A673 (cell line): ENCODE measurements around the gene CHN1. TPM values are rescaled to one million over a fixed set of nuclear protein-coding genes. Genes with fewer than 3 reads are reported as not detected.

ENCODE experiments used
- BruUV-seq: library from RNA; stranded (reverse); fragments of 400-500 nt; replicated peaks from 2 replicates; lab custom pipeline; 2021; lab: Mats Ljungman, UMichigan
- CTCF ChIA-PET: fragments of 300-600 bp; sonication (Branson Sonifier 250); formaldehyde crosslinking; loops from one replicate; lab custom pipeline; 2022; ENCODE audit warnings: antibody characterized with exemption; lab: Charles Lee
- POLR2A ChIA-PET: fragments of 300-600 bp; sonication (Branson Sonifier 250); formaldehyde crosslinking; loops from one replicate; lab custom pipeline; 2022; ENCODE audit warnings: antibody characterized with exemption; ENCODE audit not compliant: low non-redundant PET; lab: Charles Lee
- DNase-seq: peaks from one replicate; pipeline ENCODE4 v3.0.0-alpha.2; 2015; ENCODE audit warnings: low spot score
- H3K27ac ChIP-seq: fragments of 200-600 bp; sonication (generic); 2 replicates; pipeline ENCODE4 v1.5.1; 2016; ENCODE audit warnings: mixed run types, low read depth, mild to moderate bottlenecking, mixed read lengths, antibody characterized with exemption, low read length; ENCODE audit not compliant: poor library complexity, severe bottlenecking
- H3K27me3 ChIP-seq: fragments of 200-600 bp; sonication (generic); replicated peaks from 2 replicates; pipeline ENCODE4 v1.6.1; 2017; ENCODE audit warnings: mixed run types, low read depth, mild to moderate bottlenecking, mixed read lengths, antibody characterized with exemption, low read length; ENCODE audit not compliant: insufficient read depth, poor library complexity
- H3K36me3 ChIP-seq: fragments of 200-600 bp; sonication (generic); 2 replicates; pipeline ENCODE4 v1.6.1; 2016; ENCODE audit warnings: mixed run types, mild to moderate bottlenecking, mixed read lengths, antibody characterized with exemption, low read length; ENCODE audit not compliant: insufficient read depth, poor library complexity, severe bottlenecking
- H3K4me1 ChIP-seq: fragments of 200-600 bp; sonication (generic); 2 replicates; pipeline ENCODE4 v1.6.1; 2017; ENCODE audit warnings: mixed run types, mild to moderate bottlenecking, mixed read lengths, antibody characterized with exemption, low read length; ENCODE audit not compliant: insufficient read depth, poor library complexity, severe bottlenecking
- H3K4me3 ChIP-seq: fragments of 200-600 bp; sonication (generic); 2 replicates; pipeline ENCODE4 v1.5.1; 2016; ENCODE audit warnings: low read depth, mixed run types, mild to moderate bottlenecking, mixed read lengths, low read length; ENCODE audit not compliant: poor library complexity, severe bottlenecking
- H3K9me3 ChIP-seq: fragments of 200-600 bp; sonication (generic); 2 replicates; pipeline ENCODE4 v1.6.1; 2016; ENCODE audit warnings: mixed run types, low read depth, mild to moderate bottlenecking, mixed read lengths, antibody characterized with exemption, low read length; ENCODE audit not compliant: poor library complexity, severe bottlenecking
- CTCF ChIP-seq: fragments of 300-800, 200-600 bp; sonication (generic); conservative IDR thresholded peaks from 2 replicates; pipeline ENCODE4 v1.5.1; 2017; ENCODE audit warnings: low read depth, mild to moderate bottlenecking, antibody characterized with exemption, low read length, moderate library complexity, mixed read lengths
- EZH2 ChIP-seq: fragments of 200-600 bp; sonication (generic); IDR thresholded peaks from 2 replicates; pipeline ENCODE4 v1.6.1; 2017; ENCODE audit warnings: borderline replicate concordance, low read depth, mild to moderate bottlenecking, mixed read lengths, antibody characterized with exemption, low read length; ENCODE audit not compliant: poor library complexity, severe bottlenecking
- intact Hi-C: fragments of 100-400 bp; cut with micrococcal nuclease; formaldehyde crosslinking; loops from one replicate; pipeline ENCODE4 v1.10.0; 2022; ENCODE audit not compliant: unreplicated experiment
- total RNA-seq: library from RNA; stranded (reverse); gene quantifications from 2 replicates; pipeline ENCODE4 v1.2.3, GENCODE V29; 2021

Gene CHN1
- total RNA-seq, 1 experiment from 2014 or later, result 11.3 TPM

GRCh38 chr2:174820361-174820760, 184.8 kb downstream of the CHN1 start:
- BruUV-seq, result no TSS peak
- intact Hi-C loops, result no loop called here
- H3K4me1 ChIP-seq, result no peaks in the 10 kb centered on the region
- H3K36me3 ChIP-seq, result no peaks in the 10 kb centered on the region
- TF ChIP-seq CTCF, result no peak
- TF ChIP-seq EZH2, result no peak
- no peak for DNase-seq
- H3K27ac ChIP-seq, result no peak overlapping the region
- ChIA-PET CTCF (no interaction called here), POLR2A (no interaction called here)
- H3K27me3 ChIP-seq, result no peaks in the 10 kb centered on the region
- no peak overlapping the region for H3K4me3 ChIP-seq
- H3K9me3 ChIP-seq, result no peaks in the 10 kb centered on the region

- DNase-seq, result no peak
- Histone ChIP-seq H3K36me3 (no peaks in the 10 kb centered on the region), H3K9me3 (no peaks in the 10 kb centered on the region), H3K4me1 (no peaks in the 10 kb centered on the region), H3K4me3 (no peak overlapping the region), H3K27ac (no peak overlapping the region), H3K27me3 (no peaks in the 10 kb centered on the region)
- no TSS peak for BruUV-seq
- POLR2A ChIA-PET, result no interaction called here
- intact Hi-C loops, result no loop called here
- CTCF ChIA-PET, result interaction anchor here (0.6 kb wide), 1 partner anchor 157 kb away, joined by 6 read pairs; no protein-coding TSS in a partner anchor
- no peak for TF ChIP-seq CTCF
- TF ChIP-seq EZH2, result no peak
Observed at GRCh38 chr2:174815526-174815925, 189.7 kb downstream of the CHN1 start.

- ChIA-PET CTCF (no interaction called here), POLR2A (no interaction called here)
- H3K27ac ChIP-seq, result no peak overlapping the region
- no peaks in the 10 kb centered on the region for H3K4me1 ChIP-seq
- H3K27me3 ChIP-seq, result no peaks in the 10 kb centered on the region
- H3K36me3 ChIP-seq, result no peaks in the 10 kb centered on the region
- H3K4me3 ChIP-seq, result no peak overlapping the region
- intact Hi-C loops, result no loop called here
- DNase-seq, result no peak
- H3K9me3 ChIP-seq, result no peaks in the 10 kb centered on the region
- no TSS peak for BruUV-seq
- TF ChIP-seq CTCF (no peak), EZH2 (no peak)
Observed at GRCh38 chr2:174812037-174812436, 193.1 kb downstream of the CHN1 start.
